Measurements from ENCODE around the gene OR52A1. TPM values are rescaled to one million over a fixed set of nuclear protein-coding genes. Genes with fewer than 3 reads are reported as not detected.

Gene OR52A1
- total RNA-seq, 6 experiments from 2014 or later, result not detected

DNA sequence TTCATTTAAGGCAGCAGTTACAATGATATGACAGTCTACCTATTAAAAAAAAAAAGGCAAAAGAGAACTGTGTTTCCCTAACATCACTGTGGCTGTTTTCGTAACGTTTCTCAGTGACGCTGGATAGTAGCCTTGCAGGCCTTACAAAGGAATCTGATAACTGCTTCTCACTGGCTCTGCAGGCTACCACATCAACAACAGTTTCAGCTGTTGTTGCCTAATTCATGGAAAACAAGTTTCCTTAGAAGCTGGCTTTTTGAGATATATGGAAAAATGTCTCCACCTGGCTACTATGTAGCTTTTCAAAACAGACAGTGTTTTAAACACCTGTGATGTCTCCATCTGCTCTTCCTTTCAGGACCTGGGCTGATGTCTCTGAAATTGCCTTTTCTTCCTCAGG is 42.2 kb upstream of the OR52A1 start:
- H3K27ac Mint-ChIP-seq, result no peak overlapping the region
- no peaks in the 10 kb centered on the region for H3K9me3 Mint-ChIP-seq
- no peak for DNase-seq
- H3K4me3 Mint-ChIP-seq, result no peak overlapping the region
- TF ChIP-seq, protein P1, sequence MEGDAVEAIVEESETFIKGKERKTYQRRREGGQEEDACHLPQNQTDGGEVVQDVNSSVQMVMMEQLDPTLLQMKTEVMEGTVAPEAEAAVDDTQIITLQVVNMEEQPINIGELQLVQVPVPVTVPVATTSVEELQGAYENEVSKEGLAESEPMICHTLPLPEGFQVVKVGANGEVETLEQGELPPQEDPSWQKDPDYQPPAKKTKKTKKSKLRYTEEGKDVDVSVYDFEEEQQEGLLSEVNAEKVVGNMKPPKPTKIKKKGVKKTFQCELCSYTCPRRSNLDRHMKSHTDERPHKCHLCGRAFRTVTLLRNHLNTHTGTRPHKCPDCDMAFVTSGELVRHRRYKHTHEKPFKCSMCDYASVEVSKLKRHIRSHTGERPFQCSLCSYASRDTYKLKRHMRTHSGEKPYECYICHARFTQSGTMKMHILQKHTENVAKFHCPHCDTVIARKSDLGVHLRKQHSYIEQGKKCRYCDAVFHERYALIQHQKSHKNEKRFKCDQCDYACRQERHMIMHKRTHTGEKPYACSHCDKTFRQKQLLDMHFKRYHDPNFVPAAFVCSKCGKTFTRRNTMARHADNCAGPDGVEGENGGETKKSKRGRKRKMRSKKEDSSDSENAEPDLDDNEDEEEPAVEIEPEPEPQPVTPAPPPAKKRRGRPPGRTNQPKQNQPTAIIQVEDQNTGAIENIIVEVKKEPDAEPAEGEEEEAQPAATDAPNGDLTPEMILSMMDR (IDR thresholded peaks at IDR 0.05), result no peak
- no peaks in the 10 kb centered on the region for H3K36me3 Mint-ChIP-seq (ENCODE audit: low read depth)
- H3K4me1 Mint-ChIP-seq (ENCODE audit: low read depth), result peaks cover 40% of the 10 kb centered on the region
- no peaks in the 10 kb centered on the region for H3K27me3 Mint-ChIP-seq (ENCODE audit: insufficient read depth)

DNA sequence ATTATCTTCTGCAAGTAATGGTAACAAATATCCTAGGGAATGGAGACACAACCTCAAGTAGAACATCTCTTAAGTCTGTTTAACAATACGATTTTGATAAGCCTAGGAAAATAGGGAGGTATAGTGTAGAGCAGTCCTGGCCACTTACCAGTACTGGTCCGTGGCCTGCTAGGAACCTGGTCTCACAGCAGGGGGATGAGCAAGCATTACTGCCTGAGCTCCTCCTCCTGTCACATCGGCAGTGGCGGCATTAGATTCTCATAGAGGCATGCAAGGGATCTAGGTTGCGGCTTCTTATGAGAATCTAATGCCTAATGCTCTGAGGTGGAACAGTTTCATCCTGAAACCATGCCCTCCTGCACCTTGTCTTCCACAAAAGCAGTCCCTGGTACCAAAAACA is 41.5 kb upstream of the OR52A1 start:
- Mint-ChIP-seq H3K27me3 (ENCODE audit: insufficient read depth) (no peaks in the 10 kb centered on the region), H3K4me3 (no peak overlapping the region), H3K27ac (no peak overlapping the region), H3K4me1 (ENCODE audit: low read depth) (peaks cover 33% of the 10 kb centered on the region), H3K9me3 (no peaks in the 10 kb centered on the region), H3K36me3 (ENCODE audit: low read depth) (no peaks in the 10 kb centered on the region)
- no peak for DNase-seq
- TF ChIP-seq, protein P1 (IDR thresholded peaks at IDR 0.05), result no peak

DNA sequence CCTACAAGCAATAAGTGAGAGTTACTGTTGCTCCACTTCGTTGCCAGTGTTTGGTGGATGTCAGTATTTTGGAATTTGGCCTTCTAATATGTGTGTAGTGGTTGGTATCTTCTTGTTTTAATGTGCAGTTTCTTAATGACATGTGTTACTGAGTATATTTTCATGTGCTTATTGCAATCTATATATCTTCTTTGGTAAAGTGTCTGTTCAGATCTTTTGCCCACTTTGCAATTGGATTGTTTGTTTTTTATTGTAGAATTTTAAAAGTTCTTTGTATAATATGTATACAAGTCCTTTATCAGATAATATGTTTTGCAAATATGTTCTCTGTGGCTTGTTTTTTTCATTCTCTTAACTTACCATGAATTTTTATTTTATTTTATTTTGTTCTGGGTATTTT is 38.2 kb upstream of the OR52A1 start:
- H3K27me3 Mint-ChIP-seq (ENCODE audit: insufficient read depth), result no peaks in the 10 kb centered on the region; the same call in none of the 2 replicates
- TF ChIP-seq, protein P1 (IDR thresholded peaks at IDR 0.05), result no peak
- peaks cover 15% of the 10 kb centered on the region for H3K4me1 Mint-ChIP-seq (ENCODE audit: low read depth)
- DNase-seq, result no peak
- no peak overlapping the region for H3K4me3 Mint-ChIP-seq
- no peaks in the 10 kb centered on the region for H3K9me3 Mint-ChIP-seq
- H3K27ac Mint-ChIP-seq, result no peak overlapping the region
- no peaks in the 10 kb centered on the region for H3K36me3 Mint-ChIP-seq (ENCODE audit: low read depth)

DNA sequence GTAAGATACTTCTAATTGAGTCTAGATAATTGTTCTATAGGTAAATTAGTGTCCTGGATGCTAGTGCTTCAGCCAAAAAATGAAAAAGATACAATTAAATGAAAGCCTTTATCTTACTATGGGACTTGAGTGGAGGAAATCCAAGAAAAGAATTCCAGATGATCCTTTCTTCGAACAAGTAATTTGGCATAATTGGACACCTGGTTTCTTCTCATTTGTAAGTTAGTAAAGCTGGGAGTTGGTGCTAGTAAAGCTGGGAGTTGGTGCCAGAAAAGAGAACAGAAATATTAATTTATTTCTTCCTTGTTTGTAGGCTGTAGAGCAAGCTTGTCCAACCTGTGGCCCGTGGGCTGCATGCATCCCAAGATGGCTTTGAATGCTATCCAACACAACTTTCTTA is 33.6 kb upstream of the OR52A1 start:
- no peak for DNase-seq
- Mint-ChIP-seq H3K36me3 (ENCODE audit: low read depth) (no peaks in the 10 kb centered on the region), H3K27ac (no peak overlapping the region), H3K4me3 (no peak overlapping the region), H3K4me1 (ENCODE audit: low read depth) (no peaks in the 10 kb centered on the region), H3K9me3 (no peaks in the 10 kb centered on the region), H3K27me3 (ENCODE audit: insufficient read depth) (no peaks in the 10 kb centered on the region; the same call in none of the 2 replicates)
- TF ChIP-seq, protein P1 (IDR thresholded peaks at IDR 0.05), result no peak

DNA sequence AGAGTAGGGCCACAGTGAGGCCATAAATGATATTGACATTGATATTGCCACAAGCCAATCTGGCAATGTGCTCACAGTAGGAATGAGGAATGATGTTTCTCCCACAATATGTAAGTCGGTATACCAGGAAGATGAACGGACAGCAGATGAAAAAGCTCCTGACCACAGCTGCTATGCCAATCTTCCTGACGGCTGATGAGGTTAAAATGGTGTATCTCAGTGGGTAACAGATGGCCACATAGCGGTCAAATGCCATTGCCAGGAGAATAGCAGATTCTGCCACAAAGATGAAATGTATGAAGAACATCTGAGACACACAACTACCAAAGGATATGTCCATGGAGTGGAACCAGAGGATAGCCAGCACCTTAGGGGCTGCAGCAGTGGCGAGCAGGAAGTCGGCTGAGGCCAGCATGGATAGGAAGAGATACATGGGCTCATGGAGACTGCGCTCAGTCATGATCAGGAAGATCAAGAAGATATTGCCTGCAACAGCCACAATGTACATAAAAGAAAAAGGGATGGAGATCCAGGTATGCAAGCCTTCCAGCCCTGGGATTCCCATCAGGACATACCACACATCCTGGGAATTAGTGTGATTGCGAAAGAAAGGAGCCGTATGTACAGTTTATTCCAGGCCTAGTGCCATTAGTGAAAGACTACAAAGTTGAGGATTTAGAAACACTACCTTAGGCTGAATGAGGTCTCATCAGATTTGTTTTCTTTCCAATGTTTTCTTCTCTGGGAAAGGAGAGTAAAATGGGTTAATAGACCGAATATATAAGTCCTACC is 23.7 kb upstream of the OR52A1 start:
- Mint-ChIP-seq H3K27ac (no peak overlapping the region), H3K4me1 (ENCODE audit: low read depth) (no peaks in the 10 kb centered on the region), H3K4me3 (no peak overlapping the region), H3K27me3 (ENCODE audit: insufficient read depth) (no peaks in the 10 kb centered on the region; the same call in 1 of the 2 replicates), H3K9me3 (no peaks in the 10 kb centered on the region), H3K36me3 (ENCODE audit: low read depth) (no peaks in the 10 kb centered on the region)
- TF ChIP-seq, protein P1 (IDR thresholded peaks at IDR 0.05), result no peak
- no peak for DNase-seq
